Measurements from ENCODE around the gene FCER2.

Gene FCER2

GRCh38 chr19:7703332-7703731 lies 1.4 kb upstream of the FCER2 start:
- no peak for DNase-seq (ENCODE audit: low spot score)
- ChIA-PET CTCF (interaction anchor here (0.6 to 0.7 kb wide), 2 partner anchors 96 to 349 kb away, joined by 3 to 4 read pairs; no protein-coding TSS in a partner anchor), POLR2A (ENCODE audit: low non-redundant PET) (no interaction called here)
- TF ChIP-seq, protein P1, sequence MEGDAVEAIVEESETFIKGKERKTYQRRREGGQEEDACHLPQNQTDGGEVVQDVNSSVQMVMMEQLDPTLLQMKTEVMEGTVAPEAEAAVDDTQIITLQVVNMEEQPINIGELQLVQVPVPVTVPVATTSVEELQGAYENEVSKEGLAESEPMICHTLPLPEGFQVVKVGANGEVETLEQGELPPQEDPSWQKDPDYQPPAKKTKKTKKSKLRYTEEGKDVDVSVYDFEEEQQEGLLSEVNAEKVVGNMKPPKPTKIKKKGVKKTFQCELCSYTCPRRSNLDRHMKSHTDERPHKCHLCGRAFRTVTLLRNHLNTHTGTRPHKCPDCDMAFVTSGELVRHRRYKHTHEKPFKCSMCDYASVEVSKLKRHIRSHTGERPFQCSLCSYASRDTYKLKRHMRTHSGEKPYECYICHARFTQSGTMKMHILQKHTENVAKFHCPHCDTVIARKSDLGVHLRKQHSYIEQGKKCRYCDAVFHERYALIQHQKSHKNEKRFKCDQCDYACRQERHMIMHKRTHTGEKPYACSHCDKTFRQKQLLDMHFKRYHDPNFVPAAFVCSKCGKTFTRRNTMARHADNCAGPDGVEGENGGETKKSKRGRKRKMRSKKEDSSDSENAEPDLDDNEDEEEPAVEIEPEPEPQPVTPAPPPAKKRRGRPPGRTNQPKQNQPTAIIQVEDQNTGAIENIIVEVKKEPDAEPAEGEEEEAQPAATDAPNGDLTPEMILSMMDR (conservative IDR thresholded peaks at IDR 0.05; ENCODE audit: low read depth), result no peak
- no peak overlapping the region for H3K27ac ChIP-seq

DNA sequence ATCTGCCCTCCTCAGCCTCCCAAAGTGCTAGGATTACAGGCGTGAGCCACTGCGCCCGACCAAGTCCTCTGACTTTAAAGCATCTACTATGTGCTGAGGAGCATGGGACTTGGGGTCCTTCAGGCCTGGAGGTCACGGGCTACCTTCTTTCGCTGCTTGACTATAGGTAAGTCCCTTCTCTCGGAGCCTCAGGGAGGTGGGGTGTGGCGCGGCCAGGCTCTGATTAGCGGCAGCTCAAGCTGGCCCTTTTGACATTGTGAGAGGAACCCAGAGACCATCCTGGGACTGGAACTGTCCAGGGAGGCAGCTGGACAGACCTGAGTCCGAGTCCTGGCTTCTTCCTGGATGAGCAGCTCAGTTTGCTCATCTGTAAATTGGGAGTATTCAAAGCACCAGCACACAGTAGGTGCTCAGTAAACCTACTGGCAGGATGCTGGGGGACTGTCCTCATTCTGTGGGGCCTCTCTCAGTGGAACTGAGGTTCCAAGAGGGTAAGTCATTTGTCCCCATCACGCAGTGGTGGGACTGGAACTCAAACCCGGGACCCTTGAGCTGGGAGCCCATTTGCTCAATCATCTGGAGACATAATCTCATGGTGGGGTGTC lies 780 bp downstream of the FCER2 start:
- H3K27ac ChIP-seq, result no peak overlapping the region
- DNase-seq (ENCODE audit: low spot score), result no peak
- ChIA-PET POLR2A (ENCODE audit: low non-redundant PET) (no interaction called here), CTCF (no interaction called here)
- TF ChIP-seq, protein P1 (conservative IDR thresholded peaks at IDR 0.05; ENCODE audit: low read depth), result no peak

- ChIA-PET POLR2A (ENCODE audit: low non-redundant PET) (no interaction called here), CTCF (interaction anchor here (0.5 to 1.5 kb wide), 2 partner anchors 100 to 131 kb away, joined by 4 read pairs; no protein-coding TSS in a partner anchor)
- TF ChIP-seq, protein P1 (conservative IDR thresholded peaks at IDR 0.05; ENCODE audit: low read depth), result no peak
- DNase-seq (ENCODE audit: low spot score), result peak; percentile 45
- H3K27ac ChIP-seq, result no peak overlapping the region
Measured at GRCh38 chr19:7699417-7700401, 2.2 kb downstream of the FCER2 start.

- no peak overlapping the region for H3K27ac ChIP-seq
- ChIA-PET CTCF (interaction anchor here (0.5 to 1.5 kb wide), 6 partner anchors 18 to 806 kb away, joined by 3 to 6 read pairs (median 4); partner anchors contain the start of gene TRAPPC5), POLR2A (ENCODE audit: low non-redundant PET) (no interaction called here)
- TF ChIP-seq, protein P1 (conservative IDR thresholded peaks at IDR 0.05; ENCODE audit: low read depth), result no peak
- DNase-seq (ENCODE audit: low spot score), result no peak
Measured at GRCh38 chr19:7699003-7699402, 2.9 kb downstream of the FCER2 start.

DNA sequence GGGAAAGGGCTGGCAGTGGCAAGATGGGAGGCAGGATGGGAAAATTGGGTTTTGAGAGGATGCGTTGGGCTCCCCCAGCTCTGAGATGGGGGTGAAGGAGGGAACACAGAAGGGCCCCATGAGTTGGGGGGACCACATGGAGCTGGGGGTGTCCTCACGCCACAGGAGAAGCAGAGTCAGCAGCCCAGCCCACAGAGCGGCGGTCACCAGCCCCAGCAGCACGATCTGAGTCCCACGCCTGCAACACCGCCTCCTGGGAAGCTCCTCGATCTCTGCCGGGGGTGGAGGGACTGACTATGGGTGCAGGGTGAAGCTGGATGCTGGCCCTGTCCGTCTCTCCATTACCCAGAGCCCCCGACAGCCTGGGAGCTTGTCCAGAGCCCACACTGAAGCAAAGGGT lies 3.3 kb downstream of the FCER2 start:
- ChIA-PET CTCF (interaction anchor here (0.6 to 1.5 kb wide), 6 partner anchors 18 to 806 kb away, joined by 3 to 6 read pairs (median 3); partner anchors contain the start of gene TRAPPC5), POLR2A (ENCODE audit: low non-redundant PET) (no interaction called here)
- H3K27ac ChIP-seq, result no peak overlapping the region
- DNase-seq (ENCODE audit: low spot score), result no peak
- TF ChIP-seq, protein P1 (conservative IDR thresholded peaks at IDR 0.05; ENCODE audit: low read depth), result no peak

DNA sequence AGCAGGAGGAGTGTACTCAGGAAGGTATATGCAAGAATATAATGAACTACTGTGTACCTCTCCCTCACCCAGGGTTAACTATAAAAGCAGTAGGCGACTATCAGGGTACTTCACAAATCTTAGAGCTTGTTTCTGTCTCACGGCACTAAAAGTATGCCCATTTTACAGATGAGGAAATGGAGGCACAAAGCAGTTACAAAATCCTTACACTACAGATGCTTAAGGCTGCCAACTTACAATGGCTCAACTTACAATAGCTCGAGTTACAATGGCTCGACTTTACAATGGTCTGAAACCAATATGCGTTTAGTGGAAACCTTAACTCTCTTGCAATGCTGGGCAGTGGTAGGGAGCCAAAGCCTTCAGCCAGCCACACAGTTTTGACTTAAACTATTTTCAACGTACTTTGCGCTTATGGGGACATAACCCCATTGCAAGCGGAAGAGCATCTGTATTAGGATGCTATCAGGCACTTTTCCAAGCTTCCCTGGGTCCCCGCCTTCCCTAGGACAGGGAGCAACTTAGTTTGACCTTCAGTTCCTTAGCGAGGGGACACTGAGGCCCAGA lies 4.1 kb downstream of the FCER2 start:
- DNase-seq (ENCODE audit: low spot score), result no peak
- H3K27ac ChIP-seq, result no peak overlapping the region
- TF ChIP-seq, protein P1 (conservative IDR thresholded peaks at IDR 0.05; ENCODE audit: low read depth), result no peak
- ChIA-PET CTCF (interaction anchor here (0.9 to 1.4 kb wide), 2 partner anchors 17 to 102 kb away, joined by 3 to 6 read pairs; partner anchors contain the start of gene TRAPPC5), POLR2A (ENCODE audit: low non-redundant PET) (no interaction called here)

Data from RWPE1 (cell line).